Transverse colon (tissue), 4 donors: Measurements from ENCODE around the gene FBL.

Experiments
- CTCF ChIP-seq, 5 experiments: fragments of 200-600 bp in 3 of 5; fragments of 450-650 bp in 2 of 5; sonication (generic) in 3 of 5; IDR thresholded peaks; 1 replicate in 2 of 5; 2 replicates in 3 of 5; pipeline ENCODE4 v1.5.1; 2016 to 2017; ENCODE audit warnings: antibody characterized with exemption in 5 of 5, inconsistent platforms in 3 of 5, mild to moderate bottlenecking in 2 of 5, moderate library complexity in 1 of 5
- EP300 ChIP-seq: sonication (generic); formaldehyde crosslinking; IDR thresholded peaks from one replicate; pipeline ENCODE4 v1.6.1; 2017; ENCODE audit warnings: antibody characterized with exemption, low read depth
- POLR2A ChIP-seq: fragments of 450-650 bp; IDR thresholded peaks from one replicate; pipeline ENCODE4 v1.6.1; 2016; ENCODE audit warnings: antibody characterized with exemption, mild to moderate bottlenecking, moderate library complexity
- POLR2AphosphoS5 ChIP-seq, 3 donors: sonication (generic); formaldehyde crosslinking; IDR thresholded peaks; one replicate each; pipeline ENCODE4 v1.6.1; 2016; ENCODE audit warnings: antibody characterized with exemption in 3 of 3

DNA sequence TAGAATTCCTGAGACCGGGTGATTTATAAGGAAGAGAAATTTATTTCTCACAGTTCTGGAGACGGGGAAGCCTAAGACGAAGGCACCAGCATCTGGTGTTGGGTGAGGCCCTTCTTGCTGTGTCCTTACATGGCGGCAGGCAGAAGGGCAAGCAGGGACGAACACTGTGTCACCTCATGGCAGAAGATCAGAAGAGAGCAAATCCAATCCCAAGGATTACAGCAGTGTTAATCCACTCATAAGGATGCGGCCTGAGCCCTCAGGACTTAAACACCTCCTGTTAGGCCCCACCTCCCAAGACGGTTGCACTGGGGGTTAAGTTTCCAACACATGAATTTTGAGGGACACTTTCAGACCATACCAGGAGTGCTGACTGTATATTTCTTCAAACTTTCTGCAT is 6.7 kb upstream of the FBL start:
- TF ChIP-seq CTCF (IDR thresholded peaks at IDR 0.05), result no peak
- TF ChIP-seq POLR2A, result no peak
- TF ChIP-seq POLR2AphosphoS5 (IDR thresholded peaks at IDR 0.05), result no peak
- TF ChIP-seq EP300, result no peak
